Measurements from ENCODE around the gene ACD.

GRCh38 chr16:67675999-67676398 lies 15.9 kb upstream of the ACD start:
- TF ChIP-seq EZH2 (IDR thresholded peaks at IDR 0.05; ENCODE audit: borderline replicate concordance, insufficient read depth, low read depth, low read length, poor library complexity, severe bottlenecking) (no peak), CTCF (IDR thresholded peaks at IDR 0.05) (no peak)
